RWPE1 (cell line): ENCODE measurements around the gene STAG1.
"Not testable (repeated sequence)": the region's sequence is repeated elsewhere in the genome, so short reads cannot be mapped to it uniquely, and the experiment has no call there.

Experiments used
- CTCF ChIA-PET: fragments of 350-600 bp; sonication (Branson Sonifier 250); formaldehyde crosslinking; extraction: SDS; loops from one replicate; lab custom pipeline; 2021; lab: Yijun Ruan, JAX
- POLR2A ChIA-PET: fragments of 400-600 bp; formaldehyde crosslinking; extraction: SDS; loops from one replicate; lab custom pipeline; 2020; ENCODE audit warnings: antibody characterized with exemption; ENCODE audit not compliant: low non-redundant PET; lab: Yijun Ruan, JAX
- DNase-seq: peaks from one replicate; pipeline ENCODE4 v3.0.0; 2012; ENCODE audit warnings: low spot score
- H3K27ac ChIP-seq: fragments of 450-650 bp; 2 replicates; pipeline ENCODE4 v1.5.1; 2017
- TF ChIP-seq, protein P1 (sequence below): fragments of 450-650 bp; conservative IDR thresholded peaks from 2 replicates; pipeline ENCODE4 v1.5.1; 2017; ENCODE audit warnings: low read depth, mild to moderate bottlenecking

Gene STAG1

DNA sequence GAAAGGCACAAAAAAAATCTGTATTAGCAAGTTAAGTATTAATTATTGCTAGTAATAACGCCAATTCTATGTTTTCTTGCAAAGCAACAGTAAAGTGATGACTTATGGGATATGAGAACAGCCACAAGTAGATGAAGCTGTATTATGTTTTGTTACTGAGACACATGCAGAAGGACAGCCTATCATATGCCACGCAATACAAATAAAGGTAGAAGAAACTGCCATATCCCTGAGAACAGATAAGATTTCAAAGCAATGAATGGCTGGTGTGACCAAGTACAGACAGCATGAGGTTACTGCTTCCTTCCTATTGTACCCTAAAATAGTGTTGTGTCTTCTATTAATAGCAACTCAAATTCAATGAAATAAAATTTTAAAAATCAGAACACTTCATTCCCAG, 26.7 kb downstream of the STAG1 start:
- TF ChIP-seq, protein P1, sequence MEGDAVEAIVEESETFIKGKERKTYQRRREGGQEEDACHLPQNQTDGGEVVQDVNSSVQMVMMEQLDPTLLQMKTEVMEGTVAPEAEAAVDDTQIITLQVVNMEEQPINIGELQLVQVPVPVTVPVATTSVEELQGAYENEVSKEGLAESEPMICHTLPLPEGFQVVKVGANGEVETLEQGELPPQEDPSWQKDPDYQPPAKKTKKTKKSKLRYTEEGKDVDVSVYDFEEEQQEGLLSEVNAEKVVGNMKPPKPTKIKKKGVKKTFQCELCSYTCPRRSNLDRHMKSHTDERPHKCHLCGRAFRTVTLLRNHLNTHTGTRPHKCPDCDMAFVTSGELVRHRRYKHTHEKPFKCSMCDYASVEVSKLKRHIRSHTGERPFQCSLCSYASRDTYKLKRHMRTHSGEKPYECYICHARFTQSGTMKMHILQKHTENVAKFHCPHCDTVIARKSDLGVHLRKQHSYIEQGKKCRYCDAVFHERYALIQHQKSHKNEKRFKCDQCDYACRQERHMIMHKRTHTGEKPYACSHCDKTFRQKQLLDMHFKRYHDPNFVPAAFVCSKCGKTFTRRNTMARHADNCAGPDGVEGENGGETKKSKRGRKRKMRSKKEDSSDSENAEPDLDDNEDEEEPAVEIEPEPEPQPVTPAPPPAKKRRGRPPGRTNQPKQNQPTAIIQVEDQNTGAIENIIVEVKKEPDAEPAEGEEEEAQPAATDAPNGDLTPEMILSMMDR, result no peak
- H3K27ac ChIP-seq, result no peak overlapping the region
- POLR2A ChIA-PET, result no interaction called here
- CTCF ChIA-PET, result interaction anchor here (0.7 kb wide), 1 partner anchor 87 kb away, joined by 5 read pairs; no protein-coding TSS in a partner anchor
- no peak for DNase-seq

DNA sequence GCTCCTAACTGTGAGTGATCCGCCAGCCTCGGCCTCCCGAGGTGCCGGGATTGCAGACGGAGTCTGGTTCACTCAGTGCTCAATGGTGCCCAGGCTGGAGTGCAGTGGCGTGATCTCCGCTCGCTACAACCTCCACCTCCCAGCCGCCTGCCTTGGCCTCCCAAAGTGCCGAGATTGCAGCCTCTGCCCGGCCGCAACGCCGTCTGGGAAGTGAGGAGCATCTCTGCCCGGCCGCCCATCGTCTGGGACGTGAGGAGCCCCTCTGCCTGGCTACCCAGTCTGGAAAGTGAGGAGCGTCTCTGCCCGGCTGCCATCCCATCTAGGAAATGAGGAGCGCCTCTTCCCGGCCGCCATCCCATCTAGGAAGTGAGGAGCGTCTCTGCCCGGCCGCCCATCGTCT, 29.3 kb downstream of the STAG1 start:
- H3K27ac ChIP-seq, POLR2A ChIA-PET, DNase-seq, CTCF ChIA-PET: not testable (repeated sequence)

DNA sequence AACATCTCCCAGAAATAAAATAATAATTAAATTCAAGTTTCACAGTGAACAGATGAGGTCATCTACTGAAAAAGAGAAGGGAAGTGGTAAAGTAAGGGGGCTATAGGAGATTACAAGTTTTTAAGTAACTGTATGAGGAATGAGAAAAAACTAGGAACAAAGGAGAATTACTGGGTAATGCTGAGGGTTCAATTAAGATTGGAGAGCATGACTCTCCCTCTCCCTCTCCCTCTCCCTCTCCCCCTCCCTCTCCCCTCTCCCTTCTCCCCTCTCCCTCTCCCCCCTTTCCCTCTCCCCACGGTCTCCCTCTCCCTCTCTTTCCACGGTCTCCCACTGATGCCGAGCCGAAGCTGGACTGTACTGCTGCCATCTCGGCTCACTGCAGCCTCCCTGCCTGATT, 29.8 kb downstream of the STAG1 start:
- POLR2A ChIA-PET, CTCF ChIA-PET, H3K27ac ChIP-seq, DNase-seq: not testable (repeated sequence)

DNA sequence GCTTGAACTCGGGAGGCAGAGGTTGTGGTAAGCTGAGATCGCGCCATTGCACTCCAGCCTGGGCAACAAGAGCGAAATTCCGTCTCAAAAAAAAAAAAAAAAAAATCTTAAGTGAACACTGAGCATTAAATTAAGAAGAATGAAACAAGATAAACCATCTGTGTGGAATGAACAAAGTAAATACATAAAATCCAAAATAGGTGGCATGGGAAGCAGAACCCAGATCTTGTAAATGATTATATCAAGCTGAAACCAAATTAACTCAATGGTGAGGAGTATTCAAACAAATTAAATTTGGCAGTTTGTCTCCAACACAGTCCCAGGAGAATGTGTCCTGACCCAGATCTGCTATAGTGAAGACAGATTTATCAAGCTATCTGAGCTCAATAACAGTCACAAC, 32.1 kb downstream of the STAG1 start:
- TF ChIP-seq, protein P1, result no peak
- ChIA-PET CTCF (no interaction called here), POLR2A (no interaction called here)
- DNase-seq, result no peak
- H3K27ac ChIP-seq, result no peak overlapping the region

DNA sequence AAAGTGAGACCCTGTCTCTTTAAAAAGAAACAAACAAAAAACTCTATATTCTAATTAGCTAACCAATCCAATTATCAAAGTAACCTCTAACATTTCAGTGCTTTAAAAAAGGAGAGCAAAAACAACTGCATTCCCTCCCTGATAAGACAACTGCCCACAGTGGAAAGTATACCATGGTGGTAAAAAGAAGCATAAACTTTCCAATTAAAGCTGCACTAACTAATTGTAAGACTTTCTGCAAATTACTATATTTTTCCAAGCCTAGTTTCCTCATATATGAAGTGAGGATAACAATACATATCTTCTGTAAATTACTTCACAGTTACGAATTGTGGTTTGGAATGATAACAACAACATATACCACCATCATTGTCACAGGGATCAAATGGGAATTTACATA, 35.5 kb downstream of the STAG1 start:
- CTCF ChIA-PET, result interaction anchor here (0.6 kb wide), 2 partner anchors 19 to 43 kb away, joined by 4 read pairs; no protein-coding TSS in a partner anchor
- no peak overlapping the region for H3K27ac ChIP-seq
- DNase-seq, result no peak
- TF ChIP-seq, protein P1, result no peak
- POLR2A ChIA-PET, result no interaction called here

DNA sequence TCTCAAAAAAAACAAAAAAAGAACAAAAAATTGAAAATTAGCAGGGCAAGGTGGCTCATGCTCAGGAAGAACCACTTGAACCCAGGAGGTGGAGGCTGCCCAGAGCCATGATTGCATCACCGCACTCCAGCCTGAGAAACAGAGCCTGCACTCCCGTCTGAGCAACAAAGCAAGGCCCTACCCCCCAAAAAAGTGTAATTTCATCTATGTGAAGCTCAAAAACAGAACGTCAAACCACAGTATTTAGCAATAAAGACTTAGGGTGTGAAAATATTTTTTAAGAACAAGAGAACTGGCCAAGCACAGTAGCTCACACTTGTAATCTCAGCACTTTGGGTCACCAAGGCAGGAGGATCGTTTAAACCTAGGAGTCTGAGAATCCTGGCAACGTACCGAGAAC, 38.2 kb downstream of the STAG1 start:
- ChIA-PET POLR2A (no interaction called here), CTCF (interaction anchor here (0.6 kb wide), 1 partner anchor 29 kb away, joined by 3 read pairs; no protein-coding TSS in a partner anchor)
- no peak for DNase-seq

DNA sequence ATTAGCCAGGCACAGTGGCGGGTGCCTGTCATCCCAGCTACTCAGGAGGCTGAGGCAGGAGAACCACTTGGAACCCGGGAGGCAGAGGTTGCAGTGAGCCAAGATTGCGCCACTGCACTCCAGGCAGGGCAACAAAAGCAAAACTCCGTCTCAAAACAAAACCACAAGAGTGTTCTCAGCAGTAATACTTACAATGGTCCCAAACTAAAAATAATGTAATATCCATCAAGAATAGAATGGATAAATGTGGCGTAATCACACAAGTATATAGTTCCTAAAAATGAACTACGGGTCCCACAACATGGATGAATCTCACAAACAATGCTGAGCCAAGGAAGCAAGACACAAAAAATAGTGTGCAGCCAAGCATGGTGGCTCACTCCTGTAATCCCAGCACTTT, 39.2 kb downstream of the STAG1 start:
- DNase-seq, result no peak
- TF ChIP-seq, protein P1, result no peak
- H3K27ac ChIP-seq, result no peak overlapping the region
- CTCF ChIA-PET, result no interaction called here
- POLR2A ChIA-PET, result no interaction called here

More for the DNA sequence above, 38.2 kb downstream of the STAG1 start:
- H3K27ac ChIP-seq, result no peak overlapping the region
- TF ChIP-seq, protein P1, result no peak

DNA sequence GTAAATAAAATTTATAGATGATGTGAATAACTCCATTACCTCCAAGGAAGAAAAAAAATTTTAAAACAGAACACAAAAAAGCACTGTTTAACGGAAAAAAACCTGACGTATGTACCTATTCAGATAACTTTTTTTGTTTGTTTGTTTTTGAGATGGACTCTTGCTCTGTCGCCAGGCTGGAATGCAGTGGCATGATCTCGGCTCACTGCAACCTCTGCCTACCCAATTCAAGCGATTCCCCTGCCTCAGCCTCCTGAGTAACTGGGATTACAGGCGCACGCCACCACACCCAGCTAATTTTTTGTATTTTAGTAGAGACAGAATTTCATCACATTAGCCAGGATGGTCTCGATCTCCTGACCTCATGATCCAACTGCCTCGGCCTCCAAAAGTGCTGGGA, 40.3 kb downstream of the STAG1 start:
- DNase-seq, H3K27ac ChIP-seq, CTCF ChIA-PET: not testable (repeated sequence)
- POLR2A ChIA-PET, result interaction anchor here (0.7 kb wide), 1 partner anchor 10 kb away, joined by 3 read pairs; no protein-coding TSS in a partner anchor
